IPS DF 6.9 (cell line): ENCODE measurements around the gene TLL2.

Experiments used
- DNase-seq: peaks from one replicate; pipeline ENCODE4 v3.0.0-alpha.2; 2013; ENCODE audit warnings: low read depth, low spot score
- H3K27ac ChIP-seq: one replicate; pipeline ENCODE4 v1.5.1; 2013; ENCODE audit warnings: low read length, control low read depth
- H3K27me3 ChIP-seq: 2 replicates; pipeline ENCODE4 v1.6.1; 2013; ENCODE audit warnings: mild to moderate bottlenecking, low read length; ENCODE audit not compliant: control insufficient read depth, insufficient read depth
- H3K36me3 ChIP-seq: 2 replicates; pipeline ENCODE4 v1.6.1; 2013; ENCODE audit warnings: low read length; ENCODE audit not compliant: control insufficient read depth, insufficient read depth
- H3K4me1 ChIP-seq: 2 replicates; pipeline ENCODE4 v1.6.1; 2013; ENCODE audit warnings: low read length; ENCODE audit not compliant: control insufficient read depth, insufficient read depth
- H3K4me3 ChIP-seq: 2 replicates; pipeline ENCODE4 v1.5.1; 2013; ENCODE audit warnings: mild to moderate bottlenecking, low read length
- H3K9me3 ChIP-seq: 2 replicates; pipeline ENCODE4 v1.6.1; 2013; ENCODE audit warnings: low read length, inconsistent platforms; ENCODE audit not compliant: control insufficient read depth, insufficient read depth
- WGBS: extraction: QIAGEN DNeasy Blood & Tissue Kit; methylation state at CpG from one replicate; pipeline ENCODE4 v1.1.7; 2013; ENCODE audit warnings: mixed read lengths, missing lambda C conversion rate; ENCODE audit not compliant: insufficient read length, insufficient coverage; 5-methylcytosine and 5-hydroxymethylcytosine counted together

The TLL2 gene

GRCh38 chr10:96420228-96421009 is 93.3 kb downstream of the TLL2 start:
- H3K9me3 ChIP-seq = no peaks in the 10 kb centered on the region
- H3K27ac ChIP-seq = no peak overlapping the region
- H3K4me3 ChIP-seq = no peak overlapping the region
- WGBS = no CpG with 5 or more reads among the region's 15 CpGs
- no peaks in the 10 kb centered on the region; the same call in 1 of the 2 replicates for H3K4me1 ChIP-seq
- no peak for DNase-seq
- H3K36me3 ChIP-seq = no peaks in the 10 kb centered on the region
- no peaks in the 10 kb centered on the region for H3K27me3 ChIP-seq

- H3K4me1 ChIP-seq = no peaks in the 10 kb centered on the region; the same call in 1 of the 2 replicates
- no peaks in the 10 kb centered on the region for H3K36me3 ChIP-seq
- no peak overlapping the region for H3K4me3 ChIP-seq
- no peaks in the 10 kb centered on the region for H3K9me3 ChIP-seq
- no peak for DNase-seq
- WGBS = no CpG with 5 or more reads among the region's 3 CpGs
- no peaks in the 10 kb centered on the region for H3K27me3 ChIP-seq
- no peak overlapping the region for H3K27ac ChIP-seq
Observed at GRCh38 chr10:96419351-96419750, 94.4 kb downstream of the TLL2 start.

- Histone ChIP-seq H3K9me3 (no peaks in the 10 kb centered on the region), H3K27me3 (no peaks in the 10 kb centered on the region), H3K4me1 (no peaks in the 10 kb centered on the region; the same call in 1 of the 2 replicates), H3K4me3 (no peak overlapping the region), H3K36me3 (no peaks in the 10 kb centered on the region), H3K27ac (no peak overlapping the region)
- no peak for DNase-seq
Observed at GRCh38 chr10:96418582-96418981, 95.1 kb downstream of the TLL2 start.

- no CpG with 5 or more reads among the region's 3 CpGs for WGBS
- DNase-seq = no peak
- H3K4me3 ChIP-seq = no peak overlapping the region
- no peak overlapping the region for H3K27ac ChIP-seq
- H3K9me3 ChIP-seq = no peaks in the 10 kb centered on the region
- H3K4me1 ChIP-seq = no peaks in the 10 kb centered on the region; the same call in 1 of the 2 replicates
- H3K36me3 ChIP-seq = no peaks in the 10 kb centered on the region
- H3K27me3 ChIP-seq = no peaks in the 10 kb centered on the region
Observed at GRCh38 chr10:96417441-96417840, 96.3 kb downstream of the TLL2 start.

- no CpG with 5 or more reads among the region's 7 CpGs for WGBS
- Histone ChIP-seq H3K27ac (no peak overlapping the region), H3K4me3 (no peak overlapping the region), H3K36me3 (no peaks in the 10 kb centered on the region), H3K9me3 (no peaks in the 10 kb centered on the region), H3K27me3 (no peaks in the 10 kb centered on the region), H3K4me1 (no peaks in the 10 kb centered on the region; the same call in 1 of the 2 replicates)
- DNase-seq = no peak
Observed at GRCh38 chr10:96416643-96417042, 97.1 kb downstream of the TLL2 start.

GRCh38 chr10:96415891-96416554 is 97.7 kb downstream of the TLL2 start:
- no peak overlapping the region for H3K27ac ChIP-seq
- no peaks in the 10 kb centered on the region for H3K27me3 ChIP-seq
- WGBS = no CpG with 5 or more reads among the region's 5 CpGs
- no peaks in the 10 kb centered on the region for H3K9me3 ChIP-seq
- H3K4me3 ChIP-seq = no peak overlapping the region
- H3K36me3 ChIP-seq = no peaks in the 10 kb centered on the region
- H3K4me1 ChIP-seq = no peaks in the 10 kb centered on the region; the same call in 1 of the 2 replicates
- DNase-seq = no peak

GRCh38 chr10:96415150-96415890 is 98.4 kb downstream of the TLL2 start:
- Histone ChIP-seq H3K4me3 (no peak overlapping the region), H3K27ac (no peak overlapping the region), H3K27me3 (no peaks in the 10 kb centered on the region), H3K4me1 (no peaks in the 10 kb centered on the region; the same call in 1 of the 2 replicates), H3K36me3 (no peaks in the 10 kb centered on the region), H3K9me3 (no peaks in the 10 kb centered on the region)
- no CpG with 5 or more reads among the region's 1 CpG for WGBS
- DNase-seq = no peak

GRCh38 chr10:96414303-96414702 is 99.4 kb downstream of the TLL2 start:
- Histone ChIP-seq H3K4me1 (no peaks in the 10 kb centered on the region), H3K27me3 (no peaks in the 10 kb centered on the region), H3K27ac (no peak overlapping the region), H3K4me3 (no peak overlapping the region), H3K9me3 (no peaks in the 10 kb centered on the region), H3K36me3 (no peaks in the 10 kb centered on the region)
- no peak for DNase-seq
- no CpG with 5 or more reads among the region's 5 CpGs for WGBS

- Histone ChIP-seq H3K4me3 (no peak overlapping the region), H3K9me3 (no peaks in the 10 kb centered on the region), H3K27me3 (no peaks in the 10 kb centered on the region), H3K4me1 (no peaks in the 10 kb centered on the region), H3K36me3 (no peaks in the 10 kb centered on the region), H3K27ac (no peak overlapping the region)
- WGBS = no CpG with 5 or more reads among the region's 13 CpGs
- DNase-seq = no peak
Observed at GRCh38 chr10:96413151-96413787, 100.5 kb downstream of the TLL2 start.

GRCh38 chr10:96411716-96412320 is 101.9 kb downstream of the TLL2 start:
- Histone ChIP-seq H3K4me3 (no peak overlapping the region), H3K9me3 (no peaks in the 10 kb centered on the region), H3K36me3 (no peaks in the 10 kb centered on the region), H3K4me1 (no peaks in the 10 kb centered on the region), H3K27ac (no peak overlapping the region), H3K27me3 (no peaks in the 10 kb centered on the region)
- DNase-seq = no peak
- WGBS = no CpG with 5 or more reads among the region's 10 CpGs
